Astrocyte (in vitro differentiated cells and primary cell): ENCODE measurements around the gene MYO1G. TPM values are rescaled to one million over a fixed set of nuclear protein-coding genes. Genes with fewer than 3 reads are reported as not detected.
A peak's percentile ranks its signal among the peaks of the same experiment; 100 is the strongest.

Experiments used
- DNase-seq: peaks from one replicate; pipeline ENCODE4 v3.0.0-alpha.2; 2010; ENCODE audit warnings: low read depth
- FAIRE-seq: peaks from 2 replicates; lab custom pipeline; 2011; peaks lifted over from hg19 to GRCh38; lab: Jason Lieb, UNC
- H2AFZ ChIP-seq: 2 replicates; pipeline ENCODE4 v1.6.0; 2012; ENCODE audit warnings: low read depth, low read length, inconsistent platforms
- H3K27ac ChIP-seq: 2 replicates; pipeline ENCODE4 v1.5.1; 2011; ENCODE audit warnings: low read depth, low read length, inconsistent platforms
- H3K27me3 ChIP-seq: 2 replicates; pipeline ENCODE4 v1.6.0; 2011; ENCODE audit warnings: low read length, inconsistent platforms; ENCODE audit not compliant: insufficient read depth
- H3K36me3 ChIP-seq: 2 replicates; pipeline ENCODE4 v1.5.1; 2011; ENCODE audit warnings: low read length, inconsistent platforms; ENCODE audit not compliant: insufficient read depth
- H3K4me1 ChIP-seq: 2 replicates; pipeline ENCODE4 v1.5.1; 2011; ENCODE audit warnings: low read length, inconsistent platforms; ENCODE audit not compliant: insufficient read depth
- H3K4me2 ChIP-seq: 2 replicates; pipeline ENCODE4 v1.6.0; 2012; ENCODE audit warnings: low read length, inconsistent platforms
- H3K4me3 ChIP-seq: 2 replicates; pipeline ENCODE4 v1.5.1; 2011; ENCODE audit warnings: low read depth, mild to moderate bottlenecking, low read length, inconsistent platforms; ENCODE audit not compliant: insufficient read depth
- H3K79me2 ChIP-seq: 2 replicates; pipeline ENCODE4 v1.6.0; 2012; ENCODE audit warnings: mild to moderate bottlenecking, low read length, inconsistent platforms; ENCODE audit not compliant: insufficient read depth
- H3K9ac ChIP-seq: 2 replicates; pipeline ENCODE4 v1.6.0; 2012; ENCODE audit warnings: mild to moderate bottlenecking, low read length, inconsistent platforms
- H3K9me3 ChIP-seq: 2 replicates; pipeline ENCODE4 v1.5.1; 2012; ENCODE audit warnings: low read depth, mild to moderate bottlenecking, low read length, inconsistent platforms; ENCODE audit not compliant: insufficient read depth
- H4K20me1 ChIP-seq: 2 replicates; pipeline ENCODE4 v1.6.0; 2012; ENCODE audit warnings: low read length, inconsistent platforms; ENCODE audit not compliant: insufficient read depth
- H3K27ac Mint-ChIP-seq: one replicate; pipeline ENCODE4 v1.8.0; 2021; ENCODE audit warnings: mild to moderate bottlenecking, mixed read lengths; ENCODE audit not compliant: unreplicated experiment
- H3K27me3 Mint-ChIP-seq: one replicate; pipeline ENCODE4 v1.8.0; 2021; ENCODE audit warnings: low read depth, mixed read lengths; ENCODE audit not compliant: unreplicated experiment
- H3K36me3 Mint-ChIP-seq: one replicate; pipeline ENCODE4 v1.8.0; 2021; ENCODE audit warnings: low read depth, mixed read lengths; ENCODE audit not compliant: unreplicated experiment
- H3K4me1 Mint-ChIP-seq: one replicate; pipeline ENCODE4 v1.8.0; 2021; ENCODE audit warnings: low read depth, mixed read lengths; ENCODE audit not compliant: unreplicated experiment
- H3K4me3 Mint-ChIP-seq: one replicate; pipeline ENCODE4 v1.8.0; 2021; ENCODE audit warnings: mild to moderate bottlenecking, moderate library complexity, mixed read lengths; ENCODE audit not compliant: unreplicated experiment
- H3K9me3 Mint-ChIP-seq: one replicate; pipeline ENCODE4 v1.8.0; 2021; ENCODE audit warnings: mild to moderate bottlenecking, mixed read lengths; ENCODE audit not compliant: unreplicated experiment
- CTCF ChIP-seq: IDR thresholded peaks from 2 replicates; pipeline ENCODE4 v1.5.1; 2011; ENCODE audit warnings: low read depth, mild to moderate bottlenecking, inconsistent platforms, low read length, moderate library complexity; ENCODE audit not compliant: insufficient read depth
- EZH2 ChIP-seq: IDR thresholded peaks from 2 replicates; pipeline ENCODE4 v1.6.1; 2012; ENCODE audit warnings: mild to moderate bottlenecking, low read length, inconsistent platforms; ENCODE audit not compliant: insufficient read depth
- total RNA-seq: library from RNA; stranded (reverse); gene quantifications from 2 replicates; pipeline ENCODE4 v1.2.1, GENCODE V29; 2021

The MYO1G gene
- total RNA-seq, 1 donor from 2014 or later = 0.11 TPM

GRCh38 chr7:44965441-44965903, 13.3 kb downstream of the MYO1G start:
- no peaks in the 10 kb centered on the region for H3K36me3 Mint-ChIP-seq
- TF ChIP-seq EZH2 = no peak
- TF ChIP-seq CTCF = no peak
- DNase-seq (no peak), FAIRE-seq (no peak)
- H3K36me3 ChIP-seq = no peaks in the 10 kb centered on the region
- H3K4me2 ChIP-seq = no peak overlapping the region
- no peaks in the 10 kb centered on the region for H3K9me3 Mint-ChIP-seq
- H4K20me1 ChIP-seq = no peaks in the 10 kb centered on the region
- H3K27ac ChIP-seq = no peak overlapping the region
- no peak overlapping the region for H3K4me3 Mint-ChIP-seq
- no peaks in the 10 kb centered on the region for H3K9me3 ChIP-seq
- H3K27ac Mint-ChIP-seq = no peak overlapping the region
- no peak overlapping the region for H3K9ac ChIP-seq
- peaks cover 6% of the 10 kb centered on the region for H3K4me1 ChIP-seq
- H3K27me3 ChIP-seq = no peaks in the 10 kb centered on the region
- peaks cover 19% of the 10 kb centered on the region for H3K27me3 Mint-ChIP-seq
- peaks cover 3% of the 10 kb centered on the region for H3K4me1 Mint-ChIP-seq
- H3K4me3 ChIP-seq = no peak overlapping the region
- H3K79me2 ChIP-seq = no peaks in the 10 kb centered on the region
- no peak overlapping the region for H2AFZ ChIP-seq

- H3K9ac ChIP-seq = no peak overlapping the region
- no peaks in the 10 kb centered on the region for H3K9me3 ChIP-seq
- no peak overlapping the region for H3K4me2 ChIP-seq
- no peak overlapping the region for H3K27ac Mint-ChIP-seq
- no peak for FAIRE-seq
- TF ChIP-seq CTCF (no peak), EZH2 (no peak)
- no peaks in the 10 kb centered on the region for H3K27me3 ChIP-seq
- no peaks in the 10 kb centered on the region for H3K36me3 Mint-ChIP-seq
- H3K9me3 Mint-ChIP-seq = no peaks in the 10 kb centered on the region
- peaks cover 3% of the 10 kb centered on the region for H3K4me1 Mint-ChIP-seq
- H4K20me1 ChIP-seq = no peaks in the 10 kb centered on the region
- no peak overlapping the region for H3K4me3 Mint-ChIP-seq
- no peaks in the 10 kb centered on the region for H3K36me3 ChIP-seq
- DNase-seq = no peak
- H3K79me2 ChIP-seq = no peaks in the 10 kb centered on the region
- H3K27ac ChIP-seq = no peak overlapping the region
- no peak overlapping the region for H2AFZ ChIP-seq
- peaks cover 25% of the 10 kb centered on the region for H3K27me3 Mint-ChIP-seq
- H3K4me1 ChIP-seq = peaks cover 6% of the 10 kb centered on the region
- no peak overlapping the region for H3K4me3 ChIP-seq
Measured at GRCh38 chr7:44964831-44965440, 13.9 kb downstream of the MYO1G start.

- TF ChIP-seq EZH2 (no peak), CTCF (peak; percentile 9)
- no peaks in the 10 kb centered on the region for H3K9me3 ChIP-seq
- DNase-seq (no peak), FAIRE-seq (no peak)
- H3K4me2 ChIP-seq = no peak overlapping the region
- H3K4me3 Mint-ChIP-seq = no peak overlapping the region
- H3K4me3 ChIP-seq = no peak overlapping the region
- no peaks in the 10 kb centered on the region for H3K79me2 ChIP-seq
- peaks cover 30% of the 10 kb centered on the region for H3K27me3 Mint-ChIP-seq
- H3K36me3 Mint-ChIP-seq = no peaks in the 10 kb centered on the region
- peaks cover 6% of the 10 kb centered on the region for H3K4me1 ChIP-seq
- no peak overlapping the region for H3K27ac ChIP-seq
- H3K27ac Mint-ChIP-seq = no peak overlapping the region
- no peak overlapping the region for H2AFZ ChIP-seq
- no peaks in the 10 kb centered on the region for H3K36me3 ChIP-seq
- H3K27me3 ChIP-seq = no peaks in the 10 kb centered on the region
- H3K9ac ChIP-seq = no peak overlapping the region
- no peaks in the 10 kb centered on the region for H4K20me1 ChIP-seq
- no peaks in the 10 kb centered on the region for H3K9me3 Mint-ChIP-seq
- peaks cover 3% of the 10 kb centered on the region for H3K4me1 Mint-ChIP-seq
Measured at GRCh38 chr7:44964384-44964830, 14.4 kb downstream of the MYO1G start.
